Measurements from ENCODE around the gene GOLGA5. TPM values are rescaled to one million over a fixed set of nuclear protein-coding genes. Genes with fewer than 3 reads are reported as not detected.

The GOLGA5 gene
- total RNA-seq, 4 donors from 2014 or later: 30.3 to 36.7 (median 33.7) TPM

GRCh38 chr14:92783813-92784431 is 10.2 kb upstream of the GOLGA5 start:
- Histone ChIP-seq H3K4me1 (peaks cover 0 to 2% (median 0%) of the 10 kb centered on the region in 4 donors), H3K27me3 (no peaks in the 10 kb centered on the region), H3K9me3 (peaks cover 0 to 5% (median 0%) of the 10 kb centered on the region in 4 donors), H3K27ac (no peak overlapping the region), H3K36me3 (no peaks in the 10 kb centered on the region), H3K4me3 (no peak overlapping the region)
- TF ChIP-seq, protein P1, sequence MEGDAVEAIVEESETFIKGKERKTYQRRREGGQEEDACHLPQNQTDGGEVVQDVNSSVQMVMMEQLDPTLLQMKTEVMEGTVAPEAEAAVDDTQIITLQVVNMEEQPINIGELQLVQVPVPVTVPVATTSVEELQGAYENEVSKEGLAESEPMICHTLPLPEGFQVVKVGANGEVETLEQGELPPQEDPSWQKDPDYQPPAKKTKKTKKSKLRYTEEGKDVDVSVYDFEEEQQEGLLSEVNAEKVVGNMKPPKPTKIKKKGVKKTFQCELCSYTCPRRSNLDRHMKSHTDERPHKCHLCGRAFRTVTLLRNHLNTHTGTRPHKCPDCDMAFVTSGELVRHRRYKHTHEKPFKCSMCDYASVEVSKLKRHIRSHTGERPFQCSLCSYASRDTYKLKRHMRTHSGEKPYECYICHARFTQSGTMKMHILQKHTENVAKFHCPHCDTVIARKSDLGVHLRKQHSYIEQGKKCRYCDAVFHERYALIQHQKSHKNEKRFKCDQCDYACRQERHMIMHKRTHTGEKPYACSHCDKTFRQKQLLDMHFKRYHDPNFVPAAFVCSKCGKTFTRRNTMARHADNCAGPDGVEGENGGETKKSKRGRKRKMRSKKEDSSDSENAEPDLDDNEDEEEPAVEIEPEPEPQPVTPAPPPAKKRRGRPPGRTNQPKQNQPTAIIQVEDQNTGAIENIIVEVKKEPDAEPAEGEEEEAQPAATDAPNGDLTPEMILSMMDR (IDR thresholded peaks at IDR 0.05): peak in 3 of 5 experiments; percentile 40 to 80 (median 65)
- TF ChIP-seq POLR2A (IDR thresholded peaks at IDR 0.05): no peak
- TF ChIP-seq EP300 (IDR thresholded peaks at IDR 0.05): no peak
- peak in 1 of 2 donors; percentile 83 for DNase-seq (ENCODE audit: low spot score in 2 of 2)
- WGBS, 2 donors: 43 to 52% methylated on average over 2 of the region's 2 CpGs

GRCh38 chr14:92785667-92786426 is 8.3 kb upstream of the GOLGA5 start:
- DNase-seq (ENCODE audit: low spot score in 2 of 2): no peak
- WGBS, 2 donors: 62 to 63% methylated on average over 6 of the region's 6 CpGs
- H3K27ac ChIP-seq: peak overlapping the region in 2 of 4 donors; percentile 11 to 26
- no peak overlapping the region for H3K4me3 ChIP-seq
- TF ChIP-seq, protein P1 (IDR thresholded peaks at IDR 0.05): no peak
- no peak for TF ChIP-seq POLR2A (IDR thresholded peaks at IDR 0.05)
- TF ChIP-seq EP300 (IDR thresholded peaks at IDR 0.05): no peak
- no peaks in the 10 kb centered on the region for H3K27me3 ChIP-seq
- no peaks in the 10 kb centered on the region for H3K36me3 ChIP-seq
- peaks cover 0 to 2% (median 0%) of the 10 kb centered on the region in 4 donors for H3K4me1 ChIP-seq
- peaks cover 0 to 25% (median 3%) of the 10 kb centered on the region in 4 donors for H3K9me3 ChIP-seq

DNA sequence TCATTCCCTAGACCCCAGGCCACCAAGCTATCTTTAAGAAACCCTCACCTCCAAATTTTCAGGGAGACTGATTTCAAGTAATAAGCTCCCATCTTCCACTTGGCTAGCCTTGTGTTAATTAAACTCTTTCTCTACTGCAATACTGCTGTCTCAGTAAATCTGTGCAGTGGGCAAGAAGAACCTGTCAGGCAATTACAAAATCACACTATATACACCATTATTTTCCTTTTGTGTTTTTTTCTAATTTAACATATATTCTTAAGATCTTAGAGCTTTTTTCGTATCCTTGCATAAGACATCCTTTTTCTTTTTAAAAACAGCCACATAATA is 7.7 kb upstream of the GOLGA5 start:
- Histone ChIP-seq H3K4me3 (no peak overlapping the region), H3K36me3 (no peaks in the 10 kb centered on the region), H3K27ac (no peak overlapping the region), H3K4me1 (peaks cover 0 to 2% (median 0%) of the 10 kb centered on the region in 4 donors), H3K9me3 (peaks cover 0 to 25% (median 3%) of the 10 kb centered on the region in 4 donors), H3K27me3 (no peaks in the 10 kb centered on the region)
- 88 to 91% methylated on average over 1 of the region's 1 CpG for WGBS, 2 donors
- DNase-seq (ENCODE audit: low spot score in 2 of 2): no peak
- TF ChIP-seq POLR2A (IDR thresholded peaks at IDR 0.05): no peak
- TF ChIP-seq, protein P1 (IDR thresholded peaks at IDR 0.05): no peak
- TF ChIP-seq EP300 (IDR thresholded peaks at IDR 0.05): no peak

DNA sequence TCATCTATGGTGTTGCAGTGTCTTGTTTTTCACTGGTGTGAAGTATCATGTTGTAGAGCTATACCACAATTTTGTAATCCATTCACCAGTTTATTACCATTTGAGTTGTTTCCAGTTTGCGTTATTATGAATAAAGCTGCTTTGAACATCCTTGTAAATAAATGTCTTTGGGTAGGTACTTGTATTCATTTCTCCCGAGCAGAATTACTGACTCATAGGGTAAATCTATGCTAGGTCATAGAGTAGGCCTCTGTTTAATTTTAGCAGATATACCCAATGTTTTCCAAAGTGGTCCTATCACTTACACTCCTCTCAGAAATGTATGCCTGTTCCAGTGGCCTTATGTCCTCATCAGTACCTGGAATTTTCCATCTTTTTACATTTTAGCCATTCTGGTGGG is 6.6 kb upstream of the GOLGA5 start:
- Histone ChIP-seq H3K4me3 (no peak overlapping the region), H3K36me3 (no peaks in the 10 kb centered on the region), H3K9me3 (peaks cover 0 to 25% (median 3%) of the 10 kb centered on the region in 4 donors), H3K27me3 (no peaks in the 10 kb centered on the region), H3K27ac (no peak overlapping the region), H3K4me1 (peaks cover 0 to 2% (median 0%) of the 10 kb centered on the region in 4 donors)
- no peak for DNase-seq (ENCODE audit: low spot score in 2 of 2)
- whole genome bisulfite sequencing, 2 donors: 90% methylated on average over 2 of the region's 2 CpGs
- TF ChIP-seq POLR2A (IDR thresholded peaks at IDR 0.05) (no peak), EP300 (IDR thresholded peaks at IDR 0.05) (no peak)
- TF ChIP-seq, protein P1 (IDR thresholded peaks at IDR 0.05): no peak

DNA sequence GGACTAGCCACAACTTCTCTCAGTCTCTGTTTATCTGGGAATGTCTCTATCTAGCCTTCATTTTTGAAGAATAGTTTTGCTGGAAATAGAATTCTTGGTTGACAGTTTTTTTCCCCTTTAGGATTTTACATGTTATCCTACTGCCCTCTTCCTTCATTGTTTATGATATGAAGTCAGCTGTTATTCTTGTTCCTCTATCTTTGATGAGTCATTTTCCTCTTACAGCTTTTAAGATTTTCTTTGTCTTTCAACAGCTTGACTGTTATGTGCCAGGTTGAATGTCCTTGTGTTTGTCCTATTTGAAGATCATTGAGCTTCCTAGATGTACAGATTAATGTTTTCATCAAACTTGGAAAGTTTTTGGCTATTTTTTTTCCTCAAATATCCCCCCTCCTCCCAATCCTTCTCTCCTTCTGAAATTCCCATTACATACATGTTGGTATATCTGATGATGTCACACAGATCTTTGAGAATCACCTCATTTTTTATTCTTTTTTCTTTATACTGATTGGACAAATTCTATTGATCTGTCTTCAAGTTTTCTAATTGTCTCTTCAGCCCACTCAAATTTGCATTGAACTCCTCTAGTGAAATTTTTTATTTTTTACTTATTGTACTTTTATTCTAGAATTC is 4.5 kb upstream of the GOLGA5 start:
- no peak for TF ChIP-seq EP300 (IDR thresholded peaks at IDR 0.05)
- TF ChIP-seq POLR2A (IDR thresholded peaks at IDR 0.05): no peak
- TF ChIP-seq, protein P1 (IDR thresholded peaks at IDR 0.05): no peak
- Histone ChIP-seq H3K4me3 (no peak overlapping the region), H3K4me1 (peaks cover 0 to 10% (median 2%) of the 10 kb centered on the region in 4 donors), H3K36me3 (no peaks in the 10 kb centered on the region), H3K27ac (no peak overlapping the region), H3K9me3 (peaks cover 0 to 25% (median 3%) of the 10 kb centered on the region in 4 donors), H3K27me3 (no peaks in the 10 kb centered on the region)
- DNase-seq (ENCODE audit: low spot score in 2 of 2): no peak

All from tibial nerve (tissue), 4 donors.